Stomach (tissue), 9 donors: ENCODE results near the gene C2orf76. TPM values are rescaled to one million over a fixed set of nuclear protein-coding genes. Genes with fewer than 3 reads are reported as not detected.

Source experiments
- DNase-seq, 2 donors: peaks; one replicate each; pipeline versions ENCODE4 v3.0.0 to v3.0.0-alpha.2; 2013 to 2019
- H3K27ac ChIP-seq, 5 donors: fragments of 200-600 bp in 4 of 5; sonication (generic) in 4 of 5; one replicate each; pipeline ENCODE4 v1.5.1; 2013 to 2019; ENCODE audit warnings: mild to moderate bottlenecking in 1 of 5, moderate library complexity in 1 of 5
- H3K27me3 ChIP-seq, 3 donors: fragments of 200-600 bp; sonication (generic); one replicate each; pipeline ENCODE4 v1.5.1; 2017 to 2019; ENCODE audit warnings: mixed run types in 1 of 3
- H3K36me3 ChIP-seq, 4 donors: fragments of 200-600 bp; sonication (generic); 1 replicate in 3 of 4; 2 replicates in 1 of 4; pipeline ENCODE4 v1.5.1; 2016 to 2019
- H3K4me1 ChIP-seq, 4 donors: fragments of 200-600 bp; sonication (generic); one replicate each; pipeline ENCODE4 v1.5.1; 2016 to 2019
- H3K4me3 ChIP-seq, 4 donors: fragments of 200-600 bp; sonication (generic) in 3 of 4; one replicate each; pipeline ENCODE4 v1.5.1; 2016 to 2019; ENCODE audit warnings: mild to moderate bottlenecking in 1 of 4
- H3K9me3 ChIP-seq, 4 donors: fragments of 200-600 bp; sonication (generic); one replicate each; pipeline ENCODE4 v1.5.1; 2016 to 2019
- CTCF ChIP-seq, 7 experiments: fragments of 450-650 bp in 4 of 7; fragments of 200-600 bp in 3 of 7; sonication (generic) in 3 of 7; IDR thresholded peaks; one replicate each; pipeline ENCODE4 v1.5.1; 2016 to 2019; ENCODE audit warnings: antibody characterized with exemption in 7 of 7, control low read depth in 2 of 7, mild to moderate bottlenecking in 1 of 7
- EP300 ChIP-seq: sonication (generic); formaldehyde crosslinking; IDR thresholded peaks from one replicate; pipeline ENCODE4 v1.6.1; 2017; ENCODE audit warnings: antibody characterized with exemption
- POLR2A ChIP-seq, 4 donors: fragments of 450-650 bp; IDR thresholded peaks; one replicate each; pipeline ENCODE4 v1.6.1; 2016; ENCODE audit warnings: antibody characterized with exemption in 4 of 4, control low read depth in 2 of 4, mild to moderate bottlenecking in 1 of 4, moderate library complexity in 1 of 4
- POLR2AphosphoS5 ChIP-seq, 3 donors: sonication (generic); formaldehyde crosslinking; IDR thresholded peaks; one replicate each; pipeline ENCODE4 v1.6.1; 2016; ENCODE audit warnings: antibody characterized with exemption in 3 of 3
- WGBS, 5 donors: extraction: QIAGEN DNeasy Blood & Tissue Kit in 3 of 5; methylation state at CpG; one replicate each; pipeline versions ENCODE4 v1.1.5 to v1.1.7; 2013 to 2018; 5-methylcytosine and 5-hydroxymethylcytosine counted together
- intact Hi-C: fragments of 100-400 bp; cut with DNase I; formaldehyde crosslinking; loops from one replicate; pipeline ENCODE4 v1.15.1; 2023; ENCODE audit warnings: low total_unique reads
- polyA plus RNA-seq, 3 donors: library from polyadenylated mRNA; stranded (reverse); fragments of 200-250 nt; gene quantifications; one replicate each; pipeline ENCODE4 v1.2.3, GENCODE V29; 2013
- total RNA-seq, 5 donors: library from RNA; depleted of rRNA; stranded (reverse); fragments of >200 nt; gene quantifications; one replicate each; pipeline versions ENCODE4 v1.1.0 to v1.2.3, GENCODE V29; 2014 to 2016
- donor health status: healthy with polysubstance abuse.
- donor health status: Bipolar disorder and iron deficiency.
- donor health status: healthy.

C2orf76 gene
- total and polyA plus RNA-seq, 8 donors, result 6.7 to 30.9 (median 15.2) TPM; not detected in 1

- 50 to 69% (median 62%) methylated on average over 8 to 10 of the region's 10 CpGs for WGBS, 5 donors
- Histone ChIP-seq H3K36me3 (no peaks in the 10 kb centered on the region), H3K27ac (peak overlapping the region; percentile 55 to 83 (median 66)), H3K27me3 (no peaks in the 10 kb centered on the region), H3K4me3 (no peak overlapping the region), H3K9me3 (no peaks in the 10 kb centered on the region), H3K4me1 (peaks cover 0 to 18% (median 17%) of the 10 kb centered on the region in 4 donors)
- TF ChIP-seq POLR2AphosphoS5 (IDR thresholded peaks at IDR 0.05) (peak in 2 of 3 donors; percentile 47 to 81), EP300 (no peak)
- peak; percentile 83 for DNase-seq
- intact Hi-C loops, result no loop called here
Measured at GRCh38 chr2:119402645-119403560, 36.3 kb upstream of the C2orf76 start.

DNA sequence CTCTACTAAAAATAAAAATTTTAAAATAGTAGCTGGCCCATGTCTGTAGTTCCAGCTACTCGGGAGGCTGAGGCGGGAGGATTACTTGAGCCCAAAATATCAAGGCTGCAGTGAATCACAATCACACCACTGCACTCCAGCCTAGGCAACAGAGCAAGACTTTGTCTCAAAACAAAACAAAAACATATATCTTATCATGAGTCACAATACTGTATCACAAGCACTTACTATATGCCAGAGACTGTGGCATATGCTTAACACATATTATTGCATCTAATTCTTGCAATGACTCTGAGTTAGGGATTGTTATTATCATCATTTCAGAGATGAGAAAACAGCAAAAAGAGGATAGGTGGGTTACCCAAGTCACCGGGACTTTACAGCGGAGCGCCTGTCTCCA is 35.5 kb upstream of the C2orf76 start:
- no peak for DNase-seq
- Histone ChIP-seq H3K4me3 (no peak overlapping the region), H3K27ac (peak overlapping the region in 4 of 5 donors; percentile 54 to 76 (median 63)), H3K9me3 (no peaks in the 10 kb centered on the region), H3K36me3 (no peaks in the 10 kb centered on the region), H3K27me3 (no peaks in the 10 kb centered on the region), H3K4me1 (peaks cover 0 to 13% (median 12%) of the 10 kb centered on the region in 4 donors)
- intact Hi-C loops, result no loop called here
- TF ChIP-seq POLR2A (IDR thresholded peaks at IDR 0.05) (no peak), CTCF (IDR thresholded peaks at IDR 0.05) (no peak), POLR2AphosphoS5 (IDR thresholded peaks at IDR 0.05) (no peak), EP300 (no peak)
- 86 to 92% (median 89%) methylated on average over 5 of the region's 5 CpGs for WGBS, 5 donors

DNA sequence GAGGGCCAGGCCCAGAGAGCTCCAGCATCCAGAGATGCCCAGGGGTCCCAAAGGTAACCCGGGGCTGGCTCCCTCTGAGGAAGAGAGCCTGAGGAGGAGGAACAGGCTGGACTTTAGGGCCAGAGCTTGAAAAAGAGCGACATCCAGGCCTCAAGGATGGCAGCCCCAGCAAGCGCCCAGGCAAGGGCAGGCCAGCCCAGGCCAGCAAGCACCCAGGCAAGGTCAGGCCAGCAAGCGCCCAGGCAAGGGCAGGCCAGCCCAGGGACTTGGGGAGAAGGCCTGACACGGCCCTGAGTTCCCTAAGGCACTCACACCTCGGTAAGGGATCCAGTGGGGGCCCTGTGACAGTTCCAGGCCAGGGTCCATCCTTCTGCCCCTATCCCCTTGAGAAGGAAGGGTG is 30.6 kb upstream of the C2orf76 start:
- DNase-seq, result no peak
- H3K9me3 ChIP-seq, result no peaks in the 10 kb centered on the region
- WGBS, 5 donors, result 79 to 92% (median 90%) methylated on average over 5 to 6 of the region's 6 CpGs
- H3K27ac ChIP-seq, result no peak overlapping the region
- no peaks in the 10 kb centered on the region for H3K27me3 ChIP-seq
- no peak for TF ChIP-seq POLR2AphosphoS5 (IDR thresholded peaks at IDR 0.05)
- TF ChIP-seq POLR2A (IDR thresholded peaks at IDR 0.05), result no peak
- no peak for TF ChIP-seq EP300
- TF ChIP-seq CTCF (IDR thresholded peaks at IDR 0.05), result no peak
- intact Hi-C loops, result no loop called here
- no peak overlapping the region for H3K4me3 ChIP-seq
- no peaks in the 10 kb centered on the region for H3K36me3 ChIP-seq
- no peaks in the 10 kb centered on the region for H3K4me1 ChIP-seq

- Histone ChIP-seq H3K27me3 (no peaks in the 10 kb centered on the region), H3K9me3 (no peaks in the 10 kb centered on the region), H3K4me1 (peaks cover 0 to 11% (median 10%) of the 10 kb centered on the region in 4 donors), H3K27ac (no peak overlapping the region), H3K36me3 (no peaks in the 10 kb centered on the region), H3K4me3 (no peak overlapping the region)
- 76 to 93% (median 93%) methylated on average over 3 of the region's 3 CpGs for WGBS, 5 donors
- no peak for DNase-seq
- TF ChIP-seq EP300 (no peak), CTCF (IDR thresholded peaks at IDR 0.05) (no peak), POLR2A (IDR thresholded peaks at IDR 0.05) (no peak), POLR2AphosphoS5 (IDR thresholded peaks at IDR 0.05) (no peak)
- intact Hi-C loops, result no loop called here
Measured at GRCh38 chr2:119393971-119394748, 27.5 kb upstream of the C2orf76 start.
